Left renal pelvis (tissue), 4 donors: ENCODE results near the gene PODN. TPM values are rescaled to one million over a fixed set of nuclear protein-coding genes. Genes with fewer than 3 reads are reported as not detected.

ENCODE experiments used
- DNase-seq, 4 donors: peaks; one replicate each; pipeline ENCODE4 v3.0.0-alpha.2; 2013; ENCODE audit warnings: low read depth in 4 of 4, low spot score in 3 of 4
- polyA plus RNA-seq, 4 donors: library from polyadenylated mRNA; unstranded; fragments of 120-200 nt; gene quantifications; one replicate each; pipeline ENCODE4 v1.2.1, GENCODE V29; 2013; ENCODE audit not compliant: insufficient read length in 4 of 4

PODN gene
- polyA plus RNA-seq, 4 donors: 2.1 to 26.4 (median 2.7) TPM

DNA sequence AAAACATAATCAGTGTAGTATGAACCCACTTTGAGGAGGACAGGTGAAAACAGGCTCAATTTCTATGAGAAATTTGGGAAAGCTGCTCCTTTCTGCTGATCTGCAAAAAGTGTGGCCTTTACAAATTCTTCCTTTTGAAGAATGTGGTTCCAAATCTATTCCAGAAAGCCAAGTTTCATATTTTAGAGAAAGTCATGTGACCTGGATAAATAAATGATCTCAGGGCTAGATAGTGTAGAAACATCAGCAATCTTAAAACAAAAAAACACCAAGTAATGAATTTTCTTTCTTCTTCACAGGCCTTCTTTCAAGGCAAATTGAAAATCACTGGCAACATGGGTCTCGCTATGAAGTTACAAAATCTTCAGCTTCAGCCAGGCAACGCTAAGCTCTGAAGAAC is 11.7 kb upstream of the PODN start:
- DNase-seq: no peak

DNA sequence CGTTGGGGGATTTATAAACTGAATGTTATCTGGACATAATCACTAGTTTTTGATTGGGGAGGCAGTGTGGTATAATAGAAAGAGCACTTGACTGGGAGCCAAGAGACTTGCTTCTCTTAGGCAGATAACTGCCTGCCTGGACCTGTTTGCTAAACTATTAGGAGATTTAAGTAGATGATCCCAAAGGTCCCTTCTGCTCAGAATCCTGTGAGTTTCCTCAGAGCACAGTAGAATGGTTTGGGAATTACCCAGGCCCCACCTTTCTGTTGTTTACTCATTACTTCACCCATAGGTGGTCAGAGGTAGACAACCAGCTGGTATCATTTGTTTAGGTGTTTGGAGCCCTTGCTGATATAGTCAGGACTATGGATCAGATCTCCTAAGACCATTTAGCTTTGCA is 10.3 kb upstream of the PODN start:
- DNase-seq: no peak

DNA sequence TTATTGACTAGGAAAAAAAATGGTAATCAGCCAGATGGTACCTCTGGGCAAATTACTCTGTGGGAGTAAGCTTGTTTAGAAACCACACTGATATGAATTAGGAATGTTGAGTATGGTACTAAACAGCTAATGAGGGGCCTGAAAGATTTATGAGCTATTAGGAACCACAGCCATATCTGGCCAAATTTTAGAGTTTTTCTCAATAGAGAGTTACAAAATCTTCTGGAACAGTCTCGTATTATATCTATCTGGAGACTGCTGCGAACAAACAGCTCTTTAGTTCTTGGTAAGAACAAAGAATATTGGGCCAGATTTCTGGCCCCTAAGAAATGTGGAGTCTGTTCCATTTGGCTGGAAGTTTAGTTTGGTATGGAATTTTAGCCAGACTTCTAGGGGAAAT is 4.9 kb upstream of the PODN start:
- no peak for DNase-seq

DNA sequence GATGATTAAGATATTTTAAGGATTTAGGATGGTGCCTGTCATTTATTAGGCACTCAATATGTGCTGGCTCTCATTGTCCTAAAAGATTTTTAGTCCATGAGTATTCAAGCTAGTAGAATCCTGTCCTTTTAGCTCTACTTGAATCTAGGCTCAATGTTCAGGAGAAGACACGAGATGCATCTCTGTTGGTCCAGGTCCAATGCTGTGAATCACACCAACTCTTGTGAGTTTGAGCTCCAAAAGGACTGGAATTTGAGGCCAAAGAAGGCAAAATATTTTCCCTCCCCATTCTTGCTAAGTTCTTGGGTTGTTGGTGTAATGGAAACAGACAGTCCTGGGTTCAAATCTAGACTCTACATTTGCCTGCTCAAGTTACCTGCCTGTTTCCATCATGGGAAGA is 1.4 kb upstream of the PODN start:
- DNase-seq: no peak

DNA sequence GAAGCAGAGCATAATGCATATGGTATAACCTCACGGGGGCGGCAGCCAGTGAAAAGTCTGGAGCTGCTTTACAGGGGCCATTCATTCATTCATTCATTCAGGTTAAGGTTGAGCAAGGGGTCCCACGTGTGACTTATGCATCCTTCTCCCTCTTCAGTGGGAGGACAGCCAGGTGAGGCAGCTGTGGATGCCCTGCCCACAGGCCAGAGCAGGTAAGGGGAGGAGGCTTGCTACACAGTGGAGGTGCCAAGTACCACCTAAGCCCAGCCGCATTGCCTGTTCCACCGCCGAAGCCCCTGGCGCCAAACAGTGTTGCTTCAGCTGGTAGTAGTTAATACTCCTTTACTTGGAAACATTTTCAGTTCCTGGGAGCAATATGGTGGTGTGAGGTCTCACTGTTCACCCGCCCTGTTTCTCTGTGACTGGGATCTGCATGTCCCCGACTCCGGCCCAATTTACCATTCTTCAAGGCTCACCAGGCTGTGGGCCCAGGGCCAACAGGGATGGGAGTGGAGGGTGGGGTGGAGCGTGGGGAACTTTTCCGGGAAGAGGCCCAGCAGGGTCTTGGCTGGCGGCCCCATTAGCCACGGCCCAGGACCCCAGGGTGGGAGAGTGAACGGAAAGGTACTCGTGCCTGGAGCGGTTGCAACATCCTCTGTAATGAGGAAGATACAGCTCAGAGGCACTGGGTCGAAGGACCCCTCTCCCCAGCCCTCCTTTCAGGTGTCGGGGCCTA is 722 bp upstream of the PODN start:
- DNase-seq: no peak

DNA sequence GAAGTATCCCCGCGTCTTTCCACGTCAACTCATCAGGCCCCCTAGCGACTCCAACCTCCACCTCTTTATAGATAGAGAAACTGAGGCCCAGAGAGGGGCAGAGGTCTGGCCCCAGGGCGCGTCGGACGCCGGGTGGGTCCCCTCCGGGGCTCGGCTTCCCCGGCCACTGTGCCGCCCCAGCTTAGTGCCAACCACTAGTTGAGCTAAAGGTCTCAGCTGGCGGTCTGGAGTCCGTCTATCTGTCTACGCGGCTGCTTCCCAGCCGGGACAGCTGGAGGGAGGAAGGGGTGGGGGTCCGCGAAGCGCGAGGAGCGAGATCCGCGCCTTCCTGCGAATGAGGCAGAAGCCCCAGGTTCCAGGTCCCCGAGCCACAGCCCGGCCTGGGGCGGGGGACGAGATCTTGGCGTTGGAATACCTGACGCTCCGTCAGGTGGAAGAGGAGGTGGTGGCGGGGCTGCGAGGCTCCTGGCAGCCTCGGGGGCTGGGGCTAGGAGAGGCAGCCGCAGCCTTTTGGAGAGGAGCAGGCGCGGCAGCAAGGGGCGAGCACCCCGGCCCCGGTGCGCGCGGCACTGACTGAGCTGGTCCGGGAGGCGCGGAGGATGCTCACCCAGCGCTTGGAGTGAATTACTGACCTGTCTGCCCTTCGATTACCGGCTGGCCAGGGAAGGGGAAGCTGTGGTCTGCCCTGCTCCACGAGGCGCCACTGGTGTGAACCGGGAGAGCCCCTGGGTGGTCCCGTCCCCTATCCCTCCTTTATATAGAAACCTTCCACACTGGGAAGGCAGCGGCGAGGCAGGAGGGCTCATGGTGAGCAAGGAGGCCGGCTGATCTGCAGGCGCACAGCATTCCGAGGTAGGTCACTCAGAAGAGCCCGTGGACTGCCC is 937 bp downstream of the PODN start:
- DNase-seq: no peak

DNA sequence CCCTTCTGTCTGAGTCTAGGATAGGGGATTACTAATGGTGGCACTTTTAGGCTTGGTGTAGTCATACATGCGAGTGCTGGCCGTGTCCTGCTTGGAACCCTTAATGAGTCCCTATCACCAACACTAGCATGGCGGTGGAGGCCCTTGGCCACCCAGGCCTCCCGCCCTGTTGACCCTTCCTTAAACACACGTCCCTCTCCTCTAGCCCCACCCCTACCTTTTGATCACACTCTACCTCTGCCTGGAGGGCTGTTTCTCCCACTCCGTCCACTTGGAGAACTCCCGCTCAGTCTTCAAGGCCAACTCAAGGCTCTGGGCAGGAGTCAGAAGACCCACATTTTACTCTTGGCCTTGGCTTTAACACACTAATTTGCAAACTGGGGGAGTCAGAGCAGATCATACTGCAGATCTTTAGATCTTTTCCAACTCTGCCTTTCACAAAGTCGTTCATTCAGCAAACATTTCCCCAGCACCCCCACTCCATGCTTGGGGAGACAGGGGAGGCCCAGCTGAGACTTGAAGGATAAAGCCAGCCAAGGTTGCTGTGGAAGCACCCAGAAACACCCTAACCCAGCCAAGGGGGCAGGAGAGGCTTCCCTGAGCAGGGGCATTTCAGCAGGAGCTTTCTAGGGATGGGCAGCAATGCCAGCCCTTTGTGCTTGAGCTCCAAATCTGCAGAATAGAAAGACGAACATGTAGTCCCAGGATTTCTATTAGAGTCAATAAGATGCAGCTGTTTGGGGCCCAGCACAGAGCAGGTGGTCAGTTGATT is 1.9 kb downstream of the PODN start:
- DNase-seq: no peak

DNA sequence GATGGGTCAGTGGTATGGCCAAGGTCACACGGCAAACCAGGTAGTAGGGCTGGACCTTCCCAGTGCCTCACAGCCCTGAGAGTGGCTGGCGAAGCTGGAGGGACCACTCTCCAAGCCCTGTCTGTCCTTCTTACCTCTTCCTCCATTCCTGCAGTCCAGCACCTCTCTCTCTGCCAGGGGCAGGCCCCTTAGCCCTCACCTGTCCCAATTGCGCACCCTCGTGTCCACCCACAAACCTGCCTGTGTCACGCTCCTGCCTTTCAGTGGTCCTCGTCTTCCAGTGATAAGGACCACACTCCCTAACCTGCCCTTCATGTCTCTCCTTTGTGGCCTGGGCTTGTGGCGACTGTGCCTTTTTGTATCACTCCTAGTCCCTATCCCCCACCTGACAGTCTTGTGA is 3.4 kb downstream of the PODN start:
- no peak for DNase-seq

DNA sequence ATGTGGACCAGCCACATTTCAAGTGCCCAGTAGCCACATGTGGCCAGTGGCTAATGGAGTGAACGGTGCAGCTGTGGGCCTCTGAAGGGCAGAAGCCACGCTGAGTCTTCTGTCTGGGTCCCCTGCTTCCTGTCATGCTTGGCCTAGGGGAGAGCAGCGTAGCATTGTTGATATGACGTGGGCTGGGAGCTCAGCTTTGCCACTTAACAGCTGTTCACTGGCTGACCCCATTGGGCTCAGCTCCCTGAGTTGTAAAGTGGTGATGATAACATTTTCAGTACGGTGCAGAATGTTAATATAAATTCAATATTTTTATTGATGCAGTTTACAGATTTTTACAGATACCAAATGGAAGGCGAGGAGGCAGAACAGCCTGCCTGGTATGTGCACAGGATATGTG is 4.5 kb downstream of the PODN start:
- DNase-seq: no peak

DNA sequence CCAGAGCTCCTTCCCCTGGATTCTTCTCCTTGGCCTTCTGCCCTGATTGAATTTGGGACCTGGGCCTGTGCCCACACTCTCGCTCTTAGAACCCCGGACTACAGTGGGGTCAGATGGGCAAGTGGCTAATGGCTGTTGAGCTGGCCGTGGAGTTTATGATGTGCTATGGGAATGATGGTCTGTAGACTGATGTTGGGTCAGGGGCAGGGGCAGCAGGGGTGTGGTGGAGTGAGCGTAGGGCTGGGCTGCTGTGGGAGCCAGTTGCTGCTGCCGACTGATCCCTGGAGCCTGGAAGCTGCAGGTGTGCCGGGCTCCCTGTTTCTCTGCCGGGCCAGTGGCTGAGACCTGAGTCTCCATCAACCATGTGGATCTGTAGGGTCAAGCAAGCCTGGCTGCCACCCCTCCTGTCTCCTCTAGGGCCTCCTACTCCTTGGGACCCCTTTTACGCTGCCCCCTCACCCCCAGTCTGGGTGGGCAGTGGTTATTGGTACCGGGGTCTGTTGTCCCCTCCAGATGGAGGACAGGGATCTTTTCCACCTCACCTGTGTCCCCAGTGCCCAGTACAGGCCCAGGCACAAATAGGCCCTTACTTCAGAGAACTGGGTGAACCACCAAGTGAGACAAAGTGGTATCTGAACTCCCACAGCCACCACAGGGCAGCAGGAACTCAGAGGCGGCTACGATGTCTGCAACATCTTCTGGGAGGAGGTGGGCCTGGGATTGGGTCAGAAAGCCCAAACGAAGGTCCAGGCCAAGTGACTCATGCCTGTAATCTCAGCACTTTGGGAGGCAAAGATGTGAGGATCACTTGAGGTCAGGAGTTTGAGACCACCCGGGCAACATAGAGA is 5.1 kb downstream of the PODN start:
- no peak for DNase-seq

DNA sequence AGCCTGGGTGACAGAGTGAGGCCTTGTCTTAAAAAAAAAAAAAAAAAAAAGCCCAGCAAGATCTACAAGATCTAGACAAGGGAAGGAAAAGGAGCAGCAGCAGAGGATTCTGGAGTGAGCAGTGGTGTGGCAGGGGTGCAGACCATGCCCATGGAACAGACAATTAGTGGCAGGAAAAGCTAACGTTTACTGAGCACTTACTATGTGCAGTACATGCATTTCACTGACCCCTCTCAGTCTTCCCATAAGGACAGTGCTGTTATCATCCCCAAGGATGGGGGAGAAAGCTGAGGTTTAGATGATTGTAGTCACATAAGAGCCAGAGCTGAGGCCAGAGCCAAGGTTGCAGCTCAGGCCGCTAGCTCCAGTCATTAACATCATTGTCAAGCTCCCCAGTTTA is 5.9 kb downstream of the PODN start:
- DNase-seq: no peak

DNA sequence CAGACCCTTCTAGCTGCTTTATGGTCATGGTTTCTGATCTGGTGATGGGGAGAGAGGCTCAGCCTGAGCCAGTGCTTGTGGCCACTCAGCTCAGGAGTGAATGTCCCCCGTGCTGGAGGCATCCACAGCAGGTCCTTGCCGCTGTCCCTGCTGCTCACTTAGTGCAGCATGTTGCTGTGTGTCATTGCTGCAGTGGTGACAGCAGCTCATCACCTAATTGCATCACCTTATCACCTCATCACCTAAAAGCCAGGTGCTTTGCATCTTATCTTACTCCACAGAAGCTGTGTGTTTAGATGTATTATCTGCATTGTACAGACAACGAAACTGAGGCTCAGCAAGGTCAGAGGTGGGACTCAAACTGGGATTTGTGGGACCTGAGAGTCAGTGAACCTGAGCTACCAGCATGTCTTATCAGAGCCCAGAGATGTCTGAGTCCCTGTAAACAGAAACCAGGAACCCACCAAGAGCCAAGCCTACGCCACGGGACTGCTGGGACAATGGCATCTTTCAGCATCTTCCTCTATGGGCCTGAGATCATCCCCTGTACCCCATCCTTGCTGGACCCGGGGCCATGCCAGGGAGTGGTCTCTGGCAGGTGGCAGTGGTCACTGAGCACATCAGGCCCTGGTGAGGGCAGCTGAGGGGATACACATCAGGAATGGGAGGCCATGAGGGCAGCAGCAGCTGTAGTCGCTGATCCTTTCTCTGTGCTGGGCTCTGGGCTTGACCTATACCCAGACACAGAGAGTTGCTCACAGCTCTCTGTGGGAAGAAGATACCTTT is 6.5 kb downstream of the PODN start:
- no peak for DNase-seq

DNA sequence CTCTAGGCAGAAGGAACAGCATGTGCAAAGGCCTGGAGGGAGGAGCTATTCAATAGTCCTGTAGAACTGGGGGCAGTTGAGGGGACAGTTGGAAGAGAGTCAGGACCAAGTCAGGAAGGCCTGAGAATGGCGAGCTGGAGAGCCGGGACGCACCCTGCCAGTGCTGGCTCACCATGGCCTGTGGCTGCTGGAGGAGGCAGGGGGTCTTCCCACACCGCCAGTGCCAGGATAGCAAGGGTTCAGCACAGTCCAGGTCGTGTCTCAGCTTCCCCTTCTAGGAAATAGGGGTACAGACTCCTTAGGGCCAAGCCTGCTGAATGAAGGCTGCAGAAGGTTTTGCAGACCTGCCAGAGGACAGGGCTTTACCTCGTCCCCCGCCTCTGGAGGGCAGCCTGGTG is 7.3 kb downstream of the PODN start:
- DNase-seq: no peak

DNA sequence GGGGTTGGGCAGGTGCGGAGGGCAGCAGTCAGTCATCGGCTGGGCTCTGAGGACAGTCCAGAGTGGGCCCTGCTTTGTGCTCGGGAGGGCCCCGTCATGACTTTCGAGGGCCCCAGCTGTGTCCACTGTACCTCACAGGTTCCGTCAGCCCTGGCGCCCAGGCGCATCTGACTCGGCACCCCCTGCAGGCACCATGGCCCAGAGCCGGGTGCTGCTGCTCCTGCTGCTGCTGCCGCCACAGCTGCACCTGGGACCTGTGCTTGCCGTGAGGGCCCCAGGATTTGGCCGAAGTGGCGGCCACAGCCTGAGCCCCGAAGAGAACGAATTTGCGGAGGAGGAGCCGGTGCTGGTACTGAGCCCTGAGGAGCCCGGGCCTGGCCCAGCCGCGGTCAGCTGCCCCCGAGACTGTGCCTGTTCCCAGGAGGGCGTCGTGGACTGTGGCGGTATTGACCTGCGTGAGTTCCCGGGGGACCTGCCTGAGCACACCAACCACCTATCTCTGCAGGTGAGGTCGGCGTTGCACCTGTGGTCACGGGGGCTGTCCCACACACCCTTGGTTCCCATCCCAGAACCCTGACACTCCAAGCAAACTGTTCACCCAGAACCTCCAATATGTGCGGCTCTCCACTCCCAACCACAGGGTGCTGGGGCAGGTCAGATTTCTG is 7.8 kb downstream of the PODN start:
- no peak for DNase-seq

DNA sequence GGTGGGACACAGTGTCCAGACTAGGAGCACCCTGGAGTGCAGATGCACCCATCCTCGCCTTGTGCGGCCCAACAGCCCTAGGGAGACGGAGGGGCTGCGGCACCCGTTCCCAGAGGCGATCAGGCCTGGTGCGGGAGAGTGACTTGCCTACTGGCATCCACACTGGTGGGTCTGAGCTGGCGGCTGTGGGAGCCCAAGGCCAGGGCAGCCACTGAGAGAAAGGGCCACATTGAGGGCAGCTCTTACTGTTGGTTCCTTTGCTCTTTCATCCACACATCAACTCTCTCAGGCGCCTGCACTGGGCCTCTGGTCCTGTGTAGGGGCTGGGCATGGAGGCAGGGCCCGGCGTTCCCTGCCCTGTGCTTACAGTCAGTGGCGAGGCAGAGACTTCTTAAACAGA is 8.6 kb downstream of the PODN start:
- DNase-seq: no peak

DNA sequence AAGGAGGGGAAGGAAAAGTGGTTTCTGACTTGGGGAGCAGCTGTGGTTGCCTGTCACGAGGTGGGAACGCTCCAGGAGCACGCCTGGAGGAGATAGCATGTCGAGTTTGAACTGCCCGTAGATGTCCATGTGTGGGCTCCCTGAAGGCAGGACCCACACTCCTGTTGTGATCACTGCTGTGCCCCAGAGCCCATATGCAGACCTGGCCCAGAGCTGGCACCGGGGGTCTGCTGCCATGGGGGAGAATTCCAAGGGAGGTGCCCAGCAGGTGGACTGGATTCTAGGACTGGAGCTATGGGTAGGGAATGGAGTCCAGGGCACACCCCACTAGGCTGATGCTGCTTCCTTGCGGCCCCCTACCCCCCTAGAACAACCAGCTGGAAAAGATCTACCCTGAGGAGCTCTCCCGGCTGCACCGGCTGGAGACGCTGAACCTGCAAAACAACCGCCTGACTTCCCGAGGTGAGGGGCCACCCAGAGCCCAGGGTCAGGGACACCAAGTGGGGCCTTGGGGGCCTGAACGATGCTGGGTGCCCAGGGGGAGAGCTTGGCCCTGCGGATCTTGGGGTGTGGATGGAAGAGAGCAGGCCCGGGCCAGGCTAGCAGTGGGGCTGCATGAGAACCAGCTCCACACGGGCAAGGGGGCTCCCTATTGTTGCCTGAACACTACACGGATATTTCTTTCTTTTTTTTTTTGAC is 9.3 kb downstream of the PODN start:
- DNase-seq: no peak

DNA sequence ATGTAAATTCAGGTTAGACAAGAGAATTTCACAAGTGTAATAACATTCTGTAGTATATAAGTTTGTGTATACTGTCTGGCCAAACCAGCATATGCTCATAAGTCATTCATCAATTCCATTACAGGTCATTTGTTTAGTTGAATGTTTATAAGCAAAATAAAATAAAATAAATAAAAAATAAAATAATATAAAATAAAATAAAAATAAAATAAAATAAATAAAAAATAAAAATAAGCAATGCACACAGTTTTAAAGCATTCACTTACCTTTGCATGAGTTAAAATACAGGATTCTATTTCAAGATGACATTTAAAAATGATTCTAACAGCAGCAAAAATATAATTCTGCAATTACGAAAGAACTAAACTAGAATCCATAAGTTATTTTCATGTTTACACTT is 9.9 kb downstream of the PODN start:
- no peak for DNase-seq

DNA sequence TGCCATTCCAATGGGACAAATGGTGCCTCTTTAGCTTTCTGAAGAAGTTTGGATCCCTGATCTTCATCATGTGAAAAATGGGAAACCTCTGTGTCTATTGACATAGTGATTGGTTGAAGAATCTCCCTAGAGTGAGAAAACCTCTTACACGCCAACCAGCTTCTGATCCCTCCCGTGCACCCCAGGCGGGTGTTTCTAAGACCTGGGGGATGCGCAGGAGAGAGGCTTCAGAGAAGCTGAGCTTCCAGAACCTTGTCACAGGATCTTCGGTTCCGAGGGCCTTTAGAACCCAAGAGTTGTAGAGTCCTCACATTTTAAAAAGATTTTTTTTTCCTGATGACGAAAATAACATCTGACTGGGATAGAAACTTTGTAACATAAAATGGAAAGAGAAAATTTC is 11.3 kb downstream of the PODN start:
- DNase-seq: no peak

DNA sequence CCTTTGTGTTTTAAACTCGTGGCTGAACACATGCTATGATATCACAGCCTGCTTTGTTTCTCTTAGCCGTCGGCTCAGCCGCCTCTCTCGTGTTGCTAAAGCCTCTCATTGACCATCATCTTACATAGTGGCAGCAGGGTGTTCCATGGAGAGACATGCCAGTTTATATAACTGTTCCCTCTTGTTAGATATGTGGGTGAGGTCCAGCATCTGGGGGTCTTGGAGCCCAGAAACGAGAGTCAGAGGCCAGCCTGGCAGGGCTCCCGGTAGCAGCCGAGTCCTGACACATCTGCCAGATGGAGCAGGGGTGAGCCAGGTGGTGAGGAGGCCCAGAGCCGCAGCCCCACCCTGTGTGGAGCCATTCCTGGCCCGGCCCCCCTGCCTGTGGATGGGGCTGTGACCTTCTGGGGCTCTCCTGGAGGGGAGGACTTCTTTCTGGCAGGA is 11.9 kb downstream of the PODN start:
- DNase-seq: no peak
